Subcutaneous abdominal adipose tissue (tissue), 5 donors: ENCODE measurements around the gene GTPBP6.
A peak's percentile ranks its signal among the peaks of the same experiment; 100 is the strongest.

ENCODE experiments used
- H3K27ac ChIP-seq: one replicate; pipeline ENCODE4 v1.7.0; 2013; ENCODE audit warnings: low read depth, mild to moderate bottlenecking, inconsistent platforms, low read length, moderate library complexity
- H3K27me3 ChIP-seq, 5 donors: one replicate each; pipeline ENCODE4 v1.7.0; 2013; ENCODE audit warnings: low read length in 5 of 5, inconsistent platforms in 1 of 5; ENCODE audit not compliant: control insufficient read depth in 5 of 5, insufficient read depth in 4 of 5
- H3K36me3 ChIP-seq, 5 donors: one replicate each; pipeline ENCODE4 v1.7.0; 2013; ENCODE audit warnings: low read length in 5 of 5; ENCODE audit not compliant: control insufficient read depth in 5 of 5, insufficient read depth in 5 of 5
- H3K4me1 ChIP-seq, 5 donors: one replicate each; pipeline ENCODE4 v1.7.0; 2013; ENCODE audit warnings: low read length in 5 of 5, mild to moderate bottlenecking in 3 of 5, moderate library complexity in 1 of 5; ENCODE audit not compliant: control insufficient read depth in 5 of 5, insufficient read depth in 5 of 5
- H3K4me3 ChIP-seq, 5 donors: one replicate each; pipeline ENCODE4 v1.7.0; 2013; ENCODE audit warnings: low read length in 5 of 5, low read depth in 1 of 5
- H3K9ac ChIP-seq, 5 donors: one replicate each; pipeline ENCODE4 v1.7.0; 2013; ENCODE audit warnings: low read length in 5 of 5, mild to moderate bottlenecking in 4 of 5, moderate library complexity in 3 of 5
- H3K9me3 ChIP-seq, 5 donors: one replicate each; pipeline ENCODE4 v1.7.0; 2013; ENCODE audit warnings: low read length in 5 of 5; ENCODE audit not compliant: control insufficient read depth in 5 of 5
- donor health status: healthy.
- donor health status: healthy.
- donor health status: healthy.
- donor health status: healthy.
- donor health status: healthy.

Gene GTPBP6, protein sequence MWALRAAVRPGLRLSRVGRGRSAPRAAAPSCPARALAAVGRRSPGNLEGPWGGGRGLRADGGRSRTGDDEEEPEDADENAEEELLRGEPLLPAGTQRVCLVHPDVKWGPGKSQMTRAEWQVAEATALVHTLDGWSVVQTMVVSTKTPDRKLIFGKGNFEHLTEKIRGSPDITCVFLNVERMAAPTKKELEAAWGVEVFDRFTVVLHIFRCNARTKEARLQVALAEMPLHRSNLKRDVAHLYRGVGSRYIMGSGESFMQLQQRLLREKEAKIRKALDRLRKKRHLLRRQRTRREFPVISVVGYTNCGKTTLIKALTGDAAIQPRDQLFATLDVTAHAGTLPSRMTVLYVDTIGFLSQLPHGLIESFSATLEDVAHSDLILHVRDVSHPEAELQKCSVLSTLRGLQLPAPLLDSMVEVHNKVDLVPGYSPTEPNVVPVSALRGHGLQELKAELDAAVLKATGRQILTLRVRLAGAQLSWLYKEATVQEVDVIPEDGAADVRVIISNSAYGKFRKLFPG

DNA sequence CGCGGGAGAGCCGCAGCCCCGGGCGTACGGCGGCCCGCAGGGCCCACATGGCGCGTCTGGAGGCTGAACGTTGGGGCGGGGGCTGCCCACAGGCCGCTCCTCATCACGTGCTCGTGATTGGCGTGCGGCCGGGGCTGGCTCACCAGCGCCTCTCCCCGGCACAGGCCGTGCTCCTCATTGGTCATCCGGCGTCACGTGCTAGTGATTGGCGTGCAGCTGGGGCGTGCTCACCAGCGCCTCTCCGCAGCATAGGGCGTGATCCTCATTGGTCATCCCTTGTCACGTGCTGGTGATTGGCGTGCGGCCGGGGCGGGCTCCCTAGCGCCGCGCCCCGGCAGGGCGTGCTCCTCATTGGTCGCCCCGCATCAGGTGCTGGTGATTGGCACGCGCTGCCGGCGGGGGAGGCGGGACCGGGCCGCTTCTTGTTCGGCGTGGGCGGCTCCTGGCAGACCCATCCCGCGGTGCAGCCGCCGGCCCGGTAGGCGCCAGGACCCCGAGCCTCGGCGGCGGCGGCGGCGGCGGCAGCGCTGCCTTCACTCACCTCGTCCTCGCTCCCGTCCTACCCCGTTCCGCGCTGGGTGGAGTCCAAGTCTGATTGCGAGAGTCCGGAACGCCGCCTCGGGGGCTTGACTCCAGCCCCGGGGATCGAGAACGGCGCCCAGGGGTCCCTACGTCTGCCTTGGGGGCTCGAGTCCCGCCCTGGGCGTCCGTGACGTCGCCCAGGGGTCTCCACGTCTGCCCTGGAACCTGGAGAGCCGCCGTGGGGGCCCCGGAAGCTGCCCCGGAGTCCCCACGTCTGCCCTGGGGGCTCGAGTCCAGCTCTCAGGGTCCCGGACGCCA is at the start of gene GTPBP6:
GTPBP6 (minus strand) TSS at position 58 of the 840 bp plus-strand sequence; CDS start at position 49, 9 bp downstream.
- peaks cover 0 to 29% (median 25%) of the 10 kb centered on the region in 5 donors for H3K4me1 ChIP-seq
- H3K27ac ChIP-seq = peak within 1 kb of the TSS; percentile 65
- H3K9ac ChIP-seq = peak within 1 kb of the TSS in 4 of 5 donors; percentile 83 to 93 (median 90)
- H3K4me3 ChIP-seq = peak within 1 kb of the TSS; percentile 35 to 86 (median 75)
- peaks cover 0 to 3% (median 2%) of the 10 kb centered on the region in 5 donors for H3K27me3 ChIP-seq
- no peaks in the 10 kb centered on the region for H3K9me3 ChIP-seq
- peaks cover 0 to 22% (median 18%) of the 10 kb centered on the region in 5 donors for H3K36me3 ChIP-seq

DNA sequence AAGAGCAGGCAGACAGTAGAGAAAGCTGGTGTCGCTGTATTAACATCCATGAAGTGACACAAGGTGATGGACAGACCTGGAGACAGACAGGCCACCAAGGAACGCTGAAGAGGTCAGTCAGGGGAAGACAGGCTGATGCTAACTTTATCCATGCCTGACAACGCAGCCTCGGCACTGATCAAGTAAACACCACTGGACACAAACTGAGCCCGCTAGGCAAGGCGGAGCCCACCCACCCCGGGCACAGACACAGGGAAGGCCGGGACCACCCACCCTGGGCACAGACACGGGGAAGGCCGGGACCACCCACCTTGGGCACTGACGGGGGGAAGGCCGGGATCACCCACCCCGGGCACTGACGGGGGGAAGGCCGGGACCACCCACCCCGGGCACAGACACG is 49.3 kb upstream of the GTPBP6 start:
- peaks cover under 1 to 22% (median 5%) of the 10 kb centered on the region in 5 donors for H3K27me3 ChIP-seq
- H3K36me3 ChIP-seq = peaks cover 0 to 3% (median 0%) of the 10 kb centered on the region in 5 donors
- no peak overlapping the region for H3K4me3 ChIP-seq
- H3K9me3 ChIP-seq = no peaks in the 10 kb centered on the region
- H3K27ac ChIP-seq = no peak overlapping the region
- peaks cover 0 to 5% (median 1%) of the 10 kb centered on the region in 5 donors for H3K4me1 ChIP-seq
- H3K9ac ChIP-seq = no peak overlapping the region

DNA sequence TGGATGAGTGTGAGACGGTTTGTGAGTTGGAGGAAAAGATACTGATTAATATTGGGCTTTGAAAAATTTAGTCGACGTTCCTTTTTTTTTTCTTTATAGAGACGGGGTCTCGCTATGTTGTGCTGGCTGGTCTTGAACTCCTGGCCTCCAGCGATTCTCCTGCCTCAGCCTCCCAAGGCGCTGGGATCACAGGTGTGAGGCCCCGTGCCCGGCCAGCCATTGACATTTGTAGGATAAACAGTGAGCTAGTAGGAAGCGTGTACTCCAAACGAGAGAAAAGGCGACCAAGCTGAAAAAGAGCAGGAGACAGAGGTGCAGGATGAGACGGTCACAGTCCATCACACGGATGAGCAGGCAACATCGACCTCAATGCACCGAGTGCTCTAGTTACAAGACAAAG is 48.8 kb upstream of the GTPBP6 start:
- peaks cover 0 to 3% (median 0%) of the 10 kb centered on the region in 5 donors for H3K36me3 ChIP-seq
- H3K27me3 ChIP-seq = peaks cover 0 to 19% (median 2%) of the 10 kb centered on the region in 5 donors
- H3K9ac ChIP-seq = no peak overlapping the region
- no peaks in the 10 kb centered on the region for H3K9me3 ChIP-seq
- H3K27ac ChIP-seq = no peak overlapping the region
- H3K4me1 ChIP-seq = peaks cover 0 to 5% (median 0%) of the 10 kb centered on the region in 5 donors
- no peak overlapping the region for H3K4me3 ChIP-seq

DNA sequence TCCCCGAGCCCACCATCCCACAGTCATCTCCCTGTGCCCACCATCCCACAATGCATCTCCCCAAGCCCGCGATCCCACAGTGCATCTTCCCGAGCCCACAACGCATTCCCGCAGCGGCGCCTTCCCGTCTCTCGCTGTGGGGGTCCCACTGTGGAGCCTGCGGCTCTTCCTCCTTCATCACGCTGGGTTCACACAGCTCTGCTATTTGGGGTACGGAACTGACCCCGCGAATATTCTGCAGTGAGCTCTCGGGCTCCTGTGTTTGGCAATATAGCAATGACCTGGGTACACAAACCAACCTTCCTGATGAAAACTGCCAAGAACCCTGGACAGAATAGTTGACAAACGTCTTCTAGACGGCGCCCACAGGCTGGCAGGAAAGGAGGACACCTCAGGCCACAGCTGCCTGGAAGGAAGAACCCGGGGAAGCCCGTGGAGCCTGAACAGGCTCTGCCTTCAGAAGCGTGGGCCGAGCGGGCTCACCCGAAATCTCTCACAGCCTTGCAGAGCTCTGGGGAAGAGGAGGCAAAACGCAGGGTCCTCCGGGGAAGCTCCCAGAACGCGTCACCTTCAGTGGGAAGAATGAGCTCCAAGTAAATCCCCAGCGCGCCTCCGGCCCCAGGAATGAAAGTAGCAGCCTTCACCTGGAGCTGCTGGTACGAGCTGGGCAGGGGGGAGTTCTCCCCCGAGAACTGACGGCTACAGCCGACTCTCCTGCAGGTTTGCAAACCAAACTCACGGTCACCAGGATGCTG is 45.2 kb upstream of the GTPBP6 start:
- H3K4me1 ChIP-seq = peaks cover 0 to 5% (median 0%) of the 10 kb centered on the region in 5 donors
- H3K9me3 ChIP-seq = peaks cover 0 to 22% (median 10%) of the 10 kb centered on the region in 5 donors
- peak overlapping the region in 1 of 5 donors; percentile 77 for H3K9ac ChIP-seq
- H3K27ac ChIP-seq = no peak overlapping the region
- H3K4me3 ChIP-seq = no peak overlapping the region
- peaks cover 5 to 17% (median 13%) of the 10 kb centered on the region in 5 donors for H3K36me3 ChIP-seq
- H3K27me3 ChIP-seq = peaks cover 0 to 5% (median 0%) of the 10 kb centered on the region in 5 donors

DNA sequence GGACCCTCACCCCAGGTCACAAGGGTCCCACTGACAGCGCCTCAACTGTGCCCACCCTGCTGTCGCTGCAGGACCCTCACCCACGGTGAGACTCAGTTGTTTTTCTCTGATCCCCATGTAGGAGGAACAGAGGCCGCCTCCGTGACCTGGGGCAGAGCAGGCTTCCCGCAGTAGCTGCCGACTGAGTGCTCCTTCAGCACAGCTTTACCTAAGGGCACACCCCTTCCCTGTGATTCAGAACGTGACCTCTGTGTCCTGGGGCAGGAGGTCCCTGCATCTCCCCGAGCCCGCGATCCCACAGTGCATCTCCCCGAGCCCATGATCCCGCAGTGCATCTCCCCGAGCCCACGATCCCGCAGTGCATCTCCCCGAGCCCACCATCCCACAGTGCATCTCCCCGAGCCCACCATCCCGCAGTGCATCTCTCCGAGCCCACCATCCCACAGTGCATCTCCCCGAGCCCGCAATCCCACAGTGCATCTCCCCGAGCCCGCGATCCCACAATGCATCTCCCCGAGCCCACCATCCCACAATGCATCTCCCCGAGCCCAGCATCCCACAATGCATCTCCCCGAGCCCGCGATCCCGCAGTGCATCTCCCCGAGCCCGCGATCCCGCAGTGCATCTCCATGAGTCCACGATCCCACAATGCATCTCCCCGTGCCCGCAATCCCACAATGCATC is 44.5 kb upstream of the GTPBP6 start:
- peaks cover 0 to 24% (median 10%) of the 10 kb centered on the region in 5 donors for H3K9me3 ChIP-seq
- H3K4me3 ChIP-seq = no peak overlapping the region

DNA sequence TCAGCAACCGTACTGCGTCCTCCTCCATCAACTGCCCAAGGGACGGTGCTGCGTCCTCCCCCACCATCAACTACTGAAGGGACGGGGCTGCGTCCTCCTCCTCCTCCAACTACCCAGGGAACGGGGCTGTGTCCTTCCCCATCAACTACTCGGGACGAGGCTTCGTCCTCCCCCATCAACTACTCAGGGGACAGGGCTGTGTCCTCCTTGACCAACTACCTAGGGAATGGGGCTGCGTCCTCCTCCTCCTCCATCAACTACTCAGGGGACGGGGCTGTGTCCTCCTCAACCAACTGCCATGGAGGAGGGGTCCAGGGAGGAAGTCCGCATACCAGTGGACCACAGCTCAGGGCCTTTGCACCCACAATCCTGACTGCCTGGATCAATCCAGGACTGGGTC is 43.8 kb upstream of the GTPBP6 start:
- H3K9ac ChIP-seq = no peak overlapping the region
- peaks cover 0 to 5% (median 0%) of the 10 kb centered on the region in 5 donors for H3K4me1 ChIP-seq
- no peak overlapping the region for H3K27ac ChIP-seq
- peaks cover 0 to 24% (median 10%) of the 10 kb centered on the region in 5 donors for H3K9me3 ChIP-seq
- peaks cover 0 to 5% (median 0%) of the 10 kb centered on the region in 5 donors for H3K27me3 ChIP-seq
- H3K4me3 ChIP-seq = no peak overlapping the region
- H3K36me3 ChIP-seq = peaks cover 5 to 23% (median 14%) of the 10 kb centered on the region in 5 donors

More for the DNA sequence above, 44.5 kb upstream of the GTPBP6 start:
- Histone ChIP-seq H3K27me3 (peaks cover 0 to 5% (median 0%) of the 10 kb centered on the region in 5 donors), H3K36me3 (peaks cover 5 to 21% (median 13%) of the 10 kb centered on the region in 5 donors), H3K9ac (peak overlapping the region in 1 of 5 donors; percentile 77), H3K4me1 (peaks cover 0 to 5% (median 0%) of the 10 kb centered on the region in 5 donors), H3K27ac (no peak overlapping the region)

DNA sequence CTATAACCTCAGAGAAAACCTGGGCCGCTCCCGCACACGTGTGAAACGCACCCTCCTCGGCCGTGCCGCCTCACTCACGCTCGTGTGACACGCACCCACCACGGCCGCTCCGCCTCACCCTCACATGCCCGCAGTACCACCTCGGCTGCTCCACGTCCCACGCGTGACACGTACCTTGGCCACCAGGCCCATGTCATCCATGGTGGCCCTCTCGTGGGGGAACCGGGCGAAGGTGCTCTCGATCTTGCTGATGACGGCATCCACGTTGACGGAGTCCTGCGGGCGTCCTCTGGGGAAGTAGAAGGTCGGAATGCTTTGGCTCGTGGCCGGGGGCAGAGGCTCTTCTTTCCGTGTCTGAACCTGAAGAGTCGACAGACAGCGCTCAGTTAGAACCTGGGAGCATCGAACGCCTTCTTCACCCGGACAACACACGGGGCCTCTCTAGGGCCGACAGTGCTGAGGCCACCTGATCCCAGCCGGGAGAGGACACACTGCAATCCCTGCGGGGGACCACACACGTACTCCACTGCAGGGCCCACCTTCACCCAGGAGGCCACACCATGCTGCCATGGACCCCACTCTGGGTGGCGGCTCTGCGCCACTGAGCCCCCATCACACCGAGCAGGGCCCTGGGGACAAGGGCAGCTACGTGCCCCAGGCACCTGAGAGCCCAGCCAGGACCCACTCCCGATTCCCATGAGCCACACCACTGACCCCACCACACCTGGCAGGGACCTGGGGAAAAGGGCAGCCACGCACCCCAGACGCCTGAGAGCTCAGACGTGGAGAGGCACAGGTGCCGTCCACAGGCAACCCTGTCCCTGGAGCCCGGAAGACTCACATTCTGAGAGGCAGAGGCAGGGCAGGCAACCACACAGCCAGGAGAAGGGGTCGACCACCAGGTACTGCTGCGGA is 42.9 kb upstream of the GTPBP6 start:
- Histone ChIP-seq H3K36me3 (peaks cover 5 to 23% (median 14%) of the 10 kb centered on the region in 5 donors), H3K9ac (no peak overlapping the region), H3K4me3 (no peak overlapping the region), H3K27ac (no peak overlapping the region), H3K9me3 (peaks cover 0 to 24% (median 10%) of the 10 kb centered on the region in 5 donors), H3K27me3 (peaks cover 0 to 5% (median 0%) of the 10 kb centered on the region in 5 donors), H3K4me1 (peaks cover 0 to 5% (median 0%) of the 10 kb centered on the region in 5 donors)

DNA sequence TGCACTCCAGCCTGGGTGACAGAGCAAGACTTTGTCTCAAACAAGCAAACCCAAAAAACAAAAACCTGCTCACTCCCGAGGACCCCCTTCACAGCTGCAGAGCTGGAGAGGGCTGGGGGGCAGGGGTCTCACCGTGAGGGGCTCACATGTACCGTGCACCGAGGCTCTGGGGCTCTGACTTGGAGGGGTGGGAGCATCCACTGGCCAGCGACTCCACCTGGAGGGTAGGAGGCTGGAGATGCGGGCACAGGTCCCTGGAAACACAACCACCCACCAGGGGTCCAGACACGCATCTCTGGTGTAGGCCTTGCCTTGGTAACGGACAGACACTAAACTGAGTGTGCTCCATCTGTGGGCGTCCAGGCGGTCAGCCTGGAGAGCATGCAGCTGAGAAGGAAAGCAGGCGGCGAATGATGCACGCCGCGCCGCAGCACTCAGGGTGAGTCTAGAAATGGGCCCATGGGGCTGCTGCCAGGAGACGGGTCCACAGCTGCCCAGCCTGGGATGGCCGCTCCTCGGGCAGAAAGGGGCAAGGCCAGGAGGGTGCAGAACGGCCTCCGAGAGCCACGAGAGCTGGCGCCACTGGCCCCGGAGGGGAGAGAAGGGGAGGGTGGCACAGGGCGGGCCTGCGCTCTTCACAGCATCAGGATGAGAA is 42.0 kb upstream of the GTPBP6 start:
- no peak overlapping the region for H3K27ac ChIP-seq
- H3K4me3 ChIP-seq = peak overlapping the region in 1 of 5 donors; percentile 16
- peaks cover 5 to 27% (median 14%) of the 10 kb centered on the region in 5 donors for H3K36me3 ChIP-seq
- H3K4me1 ChIP-seq = peaks cover 0 to 5% (median 0%) of the 10 kb centered on the region in 5 donors
- no peak overlapping the region for H3K9ac ChIP-seq
- H3K27me3 ChIP-seq = peaks cover 0 to 5% (median 0%) of the 10 kb centered on the region in 5 donors
- peaks cover 0 to 24% (median 10%) of the 10 kb centered on the region in 5 donors for H3K9me3 ChIP-seq
